Thyroid gland (tissue), 4 donors: ENCODE measurements around the gene PFKFB1. TPM values are rescaled to one million over a fixed set of nuclear protein-coding genes. Genes with fewer than 3 reads are reported as not detected.

ENCODE experiments used
- DNase-seq, 2 donors: peaks; one replicate each; pipeline ENCODE4 v3.0.0-alpha.2; 2019
- H3K27ac ChIP-seq, 3 donors: fragments of 200-600 bp; sonication (generic); 1 replicate in 2 of 3; 2 replicates in 1 of 3; pipeline ENCODE4 v1.5.1; 2016 to 2019; ENCODE audit warnings: mild to moderate bottlenecking in 1 of 3, moderate library complexity in 1 of 3
- H3K27me3 ChIP-seq: fragments of 200-600 bp; sonication (generic); one replicate; pipeline ENCODE4 v1.5.1; 2019
- H3K36me3 ChIP-seq, 2 donors: fragments of 200-600 bp; sonication (generic); one replicate each; pipeline ENCODE4 v1.5.1; 2016 to 2019
- H3K4me1 ChIP-seq, 2 donors: fragments of 200-600 bp; sonication (generic); one replicate each; pipeline ENCODE4 v1.5.1; 2017 to 2019
- H3K4me3 ChIP-seq, 3 donors: fragments of 200-600 bp; sonication (generic); replicated peaks in 1 of 3; 1 replicate in 2 of 3; 2 replicates in 1 of 3; pipeline ENCODE4 v1.5.1; 2016; ENCODE audit warnings: mild to moderate bottlenecking in 1 of 3
- H3K9me3 ChIP-seq: fragments of 200-600 bp; sonication (generic); one replicate; pipeline ENCODE4 v1.5.1; 2017
- CTCF ChIP-seq, 6 experiments: fragments of 200-600 bp in 3 of 6; fragments of 450-650 bp in 3 of 6; sonication (generic) in 3 of 6; IDR thresholded peaks; one replicate each; pipeline ENCODE4 v1.5.1; 2016 to 2019; ENCODE audit warnings: antibody characterized with exemption in 6 of 6, mild to moderate bottlenecking in 2 of 6, inconsistent platforms in 1 of 6, moderate library complexity in 1 of 6
- POLR2A ChIP-seq, 2 donors: fragments of 450-650 bp; IDR thresholded peaks; one replicate each; pipeline ENCODE4 v1.6.1; 2017; ENCODE audit warnings: antibody characterized with exemption in 2 of 2, mild to moderate bottlenecking in 2 of 2, moderate library complexity in 1 of 2
- WGBS, 2 donors: methylation state at CpG; one replicate each; pipeline ENCODE4 v1.1.5; 2017; 5-methylcytosine and 5-hydroxymethylcytosine counted together
- intact Hi-C: fragments of 100-400 bp; cut with DNase I; formaldehyde crosslinking; loops from one replicate; pipeline ENCODE4 v1.15.1; 2023
- total RNA-seq, 4 donors: library from RNA; depleted of rRNA; stranded (reverse); fragments of >200 nt; gene quantifications; one replicate each; pipeline ENCODE4 v1.2.3, GENCODE V29; 2016

The PFKFB1 gene
- total RNA-seq, result 1 to 10 TPM in 2 of 4 donors, under 1 TPM in 2; 0.56 to 1.3 (median 0.93) TPM

GRCh38 chrX:54994099-54994498 is at the start of gene PFKFB1:
Gene PFKFB1 (minus strand): TSS chrX:54994188. CDS start chrX:54994007, 181 bp downstream.
- H3K4me3 ChIP-seq, result no peak within 1 kb of the TSS
- WGBS, 2 donors, result 86 to 98% methylated on average over 2 of the region's 2 CpGs
- no peaks in the 10 kb centered on the region for H3K4me1 ChIP-seq
- no peaks in the 10 kb centered on the region for H3K36me3 ChIP-seq
- H3K27ac ChIP-seq, result no peak within 1 kb of the TSS
- no peaks in the 10 kb centered on the region for H3K9me3 ChIP-seq
- TF ChIP-seq POLR2A (IDR thresholded peaks at IDR 0.05), result no peak
- TF ChIP-seq CTCF (IDR thresholded peaks at IDR 0.05), result no peak
- no peak for DNase-seq
- intact Hi-C loops, result loop anchor here (10.0 kb wide), 1 partner anchor 359 kb away; no protein-coding TSS in a partner anchor
- no peaks in the 10 kb centered on the region for H3K27me3 ChIP-seq

GRCh38 chrX:55041514-55041913 is 47.5 kb upstream of the PFKFB1 start:
- intact Hi-C loops, result no loop called here
- 95 to 98% methylated on average over 6 of the region's 6 CpGs for WGBS, 2 donors

GRCh38 chrX:55039471-55039870 is 45.5 kb upstream of the PFKFB1 start:
- intact Hi-C loops, result no loop called here
- no peak overlapping the region for H3K27ac ChIP-seq
- H3K4me3 ChIP-seq, result no peak overlapping the region
- no peaks in the 10 kb centered on the region for H3K36me3 ChIP-seq
- no peaks in the 10 kb centered on the region for H3K4me1 ChIP-seq
- DNase-seq, result no peak
- no peak for TF ChIP-seq POLR2A (IDR thresholded peaks at IDR 0.05)
- no peak for TF ChIP-seq CTCF (IDR thresholded peaks at IDR 0.05)
- 82% methylated on average over 3 of the region's 3 CpGs for WGBS, 2 donors
- no peaks in the 10 kb centered on the region for H3K27me3 ChIP-seq
- H3K9me3 ChIP-seq, result no peaks in the 10 kb centered on the region

More at GRCh38 chrX:55041514-55041913, 47.5 kb upstream of the PFKFB1 start:
- Histone ChIP-seq H3K4me1 (no peaks in the 10 kb centered on the region), H3K4me3 (no peak overlapping the region), H3K9me3 (no peaks in the 10 kb centered on the region), H3K27me3 (no peaks in the 10 kb centered on the region), H3K36me3 (no peaks in the 10 kb centered on the region), H3K27ac (no peak overlapping the region)
- no peak for DNase-seq
- TF ChIP-seq CTCF (IDR thresholded peaks at IDR 0.05), result no peak
- no peak for TF ChIP-seq POLR2A (IDR thresholded peaks at IDR 0.05)

DNA sequence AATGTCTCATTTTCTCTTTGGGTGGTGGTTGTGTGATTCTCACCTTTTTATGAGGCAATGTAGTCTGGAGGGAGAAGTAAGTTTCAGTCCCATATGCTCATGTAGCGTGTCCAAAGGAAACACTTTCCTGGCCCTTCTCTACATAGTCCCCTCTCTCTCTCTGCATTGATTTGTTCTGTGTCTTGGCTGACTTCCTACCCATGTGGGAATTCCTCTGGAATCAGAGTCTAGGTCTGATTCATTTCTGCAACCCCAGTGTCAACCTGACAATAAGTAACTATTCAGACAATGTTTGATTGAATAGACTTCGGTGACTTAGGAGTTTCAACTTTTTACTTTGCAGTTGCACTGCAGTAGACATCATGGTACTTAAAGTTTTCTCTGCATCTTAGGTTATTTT is 39.4 kb upstream of the PFKFB1 start:
- H3K4me3 ChIP-seq, result no peak overlapping the region
- TF ChIP-seq CTCF (IDR thresholded peaks at IDR 0.05) (no peak), POLR2A (IDR thresholded peaks at IDR 0.05) (no peak)
- DNase-seq, result no peak
- H3K9me3 ChIP-seq, result no peaks in the 10 kb centered on the region
- H3K27ac ChIP-seq, result no peak overlapping the region
- H3K36me3 ChIP-seq, result no peaks in the 10 kb centered on the region
- no peaks in the 10 kb centered on the region for H3K4me1 ChIP-seq
- intact Hi-C loops, result no loop called here
- 73 to 75% methylated on average over 2 of the region's 2 CpGs for WGBS, 2 donors
- H3K27me3 ChIP-seq, result no peaks in the 10 kb centered on the region

DNA sequence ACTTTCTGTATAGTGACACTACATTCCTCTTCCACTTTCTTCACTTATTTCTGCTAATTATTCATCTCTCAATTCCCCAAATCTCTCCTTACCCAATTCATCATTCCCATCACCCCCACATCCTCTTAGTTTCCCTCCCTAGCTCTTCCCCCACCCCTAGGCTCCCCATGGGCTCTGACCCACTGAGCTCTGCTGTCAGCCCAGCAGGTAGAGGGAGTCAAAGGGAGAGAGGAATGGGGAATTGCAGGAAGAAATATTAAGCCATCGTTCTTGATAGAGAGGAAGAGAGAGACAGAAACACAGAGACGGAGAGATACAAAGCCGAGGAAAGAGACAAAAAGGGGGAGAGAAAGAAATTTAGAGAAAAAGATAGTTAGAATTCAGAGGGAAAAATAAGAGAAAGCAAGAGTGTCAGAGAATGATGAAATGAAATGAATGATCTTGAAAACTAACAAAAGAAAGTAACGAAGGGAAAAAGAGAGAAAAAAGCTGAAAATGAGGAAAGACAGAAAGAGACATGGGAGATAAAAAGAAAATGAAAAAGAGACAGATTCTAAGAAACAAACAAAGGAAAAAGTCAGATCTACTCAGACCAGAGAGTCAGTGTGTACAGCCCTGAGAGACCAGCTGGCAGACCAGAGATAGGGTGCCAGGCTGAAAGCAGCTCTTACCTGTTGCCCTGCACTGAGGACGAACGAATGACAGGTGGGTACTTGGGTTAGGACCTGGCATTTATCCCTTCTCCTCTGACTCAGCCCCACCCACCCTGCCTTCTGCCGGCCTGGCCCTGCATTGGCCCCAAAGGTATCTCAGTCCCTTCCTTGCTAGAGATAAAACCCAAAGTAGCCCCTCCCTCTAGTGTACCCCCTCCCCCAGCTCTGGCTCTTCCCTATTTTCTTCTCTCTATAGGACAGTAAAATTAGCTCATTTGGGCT is 36.5 kb upstream of the PFKFB1 start, which contains the start of gene ALAS2:
ALAS2 (minus strand) TSS at position 707 of the 935 bp plus-strand sequence. CDS start 4,977 bp downstream, outside the sequence.
- no peak within 1 kb of the TSS for H3K27ac ChIP-seq
- H3K36me3 ChIP-seq, result no peaks in the 10 kb centered on the region
- no peak within 1 kb of the TSS for H3K4me3 ChIP-seq
- H3K27me3 ChIP-seq, result no peaks in the 10 kb centered on the region
- intact Hi-C loops, result no loop called here
- no peaks in the 10 kb centered on the region for H3K4me1 ChIP-seq
- no peaks in the 10 kb centered on the region for H3K9me3 ChIP-seq
- 65 to 68% methylated on average over 6 to 7 of the region's 7 CpGs for WGBS, 2 donors
- no peak for DNase-seq
- TF ChIP-seq POLR2A (IDR thresholded peaks at IDR 0.05) (no peak), CTCF (IDR thresholded peaks at IDR 0.05) (no peak)
